Activated naive CD8-positive, alpha-beta T cell (primary cell): ENCODE measurements around the gene DLGAP4.

Experiments used
- H3K27ac Mint-ChIP-seq: one replicate; pipeline ENCODE4 v1.8.0; 2021; ENCODE audit warnings: mixed read lengths
- H3K27me3 Mint-ChIP-seq: one replicate; pipeline ENCODE4 v1.8.0; 2021; ENCODE audit warnings: mixed read lengths
- H3K36me3 Mint-ChIP-seq: one replicate; pipeline ENCODE4 v1.8.0; 2021; ENCODE audit warnings: mixed read lengths
- H3K4me1 Mint-ChIP-seq: one replicate; pipeline ENCODE4 v1.8.0; 2021; ENCODE audit warnings: low read depth, mixed read lengths
- H3K4me3 Mint-ChIP-seq: one replicate; pipeline ENCODE4 v1.8.0; 2021; ENCODE audit warnings: mild to moderate bottlenecking, mixed read lengths
- H3K9me3 Mint-ChIP-seq: one replicate; pipeline ENCODE4 v1.8.0; 2021; ENCODE audit warnings: low read depth, mixed read lengths

DLGAP4 gene

GRCh38 chr20:36425166-36425565 lies 119.0 kb downstream of the DLGAP4 start:
- Mint-ChIP-seq H3K4me1 (no peaks in the 10 kb centered on the region), H3K27me3 (peaks cover 1% of the 10 kb centered on the region), H3K36me3 (no peaks in the 10 kb centered on the region), H3K9me3 (no peaks in the 10 kb centered on the region), H3K27ac (no peak overlapping the region), H3K4me3 (no peak overlapping the region)

DNA sequence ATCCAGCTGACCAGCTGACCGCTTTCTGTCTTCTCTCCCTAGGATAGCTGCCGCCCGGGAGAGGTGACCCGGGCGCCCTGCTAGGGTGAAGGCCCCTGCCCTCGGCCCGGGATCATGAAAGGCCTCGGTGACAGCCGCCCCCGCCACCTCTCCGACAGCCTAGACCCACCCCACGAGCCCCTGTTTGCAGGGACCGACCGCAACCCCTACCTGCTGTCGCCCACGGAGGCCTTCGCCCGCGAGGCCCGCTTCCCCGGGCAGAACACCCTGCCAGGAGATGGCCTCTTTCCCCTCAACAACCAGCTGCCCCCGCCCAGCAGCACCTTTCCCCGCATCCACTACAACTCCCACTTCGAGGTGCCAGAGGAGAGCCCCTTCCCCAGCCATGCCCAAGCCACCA lies 125.5 kb downstream of the DLGAP4 start:
- H3K4me3 Mint-ChIP-seq: no peak overlapping the region
- H3K27me3 Mint-ChIP-seq: no peaks in the 10 kb centered on the region
- no peak overlapping the region for H3K27ac Mint-ChIP-seq
- no peaks in the 10 kb centered on the region for H3K36me3 Mint-ChIP-seq
- peaks cover 2% of the 10 kb centered on the region for H3K4me1 Mint-ChIP-seq
- H3K9me3 Mint-ChIP-seq: no peaks in the 10 kb centered on the region

DNA sequence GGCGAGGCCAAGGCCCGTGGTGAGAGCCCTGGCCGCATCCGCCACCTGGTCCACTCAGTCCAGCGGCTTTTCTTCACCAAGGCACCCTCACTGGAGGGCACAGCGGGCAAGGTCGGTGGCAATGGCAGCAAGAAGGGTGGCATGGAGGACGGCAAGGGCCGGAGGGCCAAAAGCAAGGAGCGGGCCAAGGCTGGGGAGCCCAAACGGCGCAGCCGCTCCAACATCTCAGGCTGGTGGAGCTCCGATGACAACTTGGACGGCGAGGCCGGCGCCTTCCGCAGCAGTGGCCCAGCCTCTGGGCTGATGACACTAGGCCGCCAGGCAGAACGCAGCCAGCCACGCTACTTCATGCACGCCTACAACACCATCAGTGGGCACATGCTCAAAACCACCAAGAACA lies 126.0 kb downstream of the DLGAP4 start:
- H3K4me3 Mint-ChIP-seq: no peak overlapping the region
- H3K36me3 Mint-ChIP-seq: no peaks in the 10 kb centered on the region
- H3K4me1 Mint-ChIP-seq: peaks cover 2% of the 10 kb centered on the region
- H3K9me3 Mint-ChIP-seq: no peaks in the 10 kb centered on the region
- no peak overlapping the region for H3K27ac Mint-ChIP-seq
- no peaks in the 10 kb centered on the region for H3K27me3 Mint-ChIP-seq

- peaks cover 2% of the 10 kb centered on the region for H3K4me1 Mint-ChIP-seq
- H3K4me3 Mint-ChIP-seq: peak overlapping the region; percentile 33
- no peaks in the 10 kb centered on the region for H3K36me3 Mint-ChIP-seq
- no peaks in the 10 kb centered on the region for H3K27me3 Mint-ChIP-seq
- H3K27ac Mint-ChIP-seq: no peak overlapping the region
- no peaks in the 10 kb centered on the region for H3K9me3 Mint-ChIP-seq
Measured at GRCh38 chr20:36434383-36434782, 128.2 kb downstream of the DLGAP4 start.

GRCh38 chr20:36435124-36435523 lies 129.0 kb downstream of the DLGAP4 start:
- Mint-ChIP-seq H3K27me3 (no peaks in the 10 kb centered on the region), H3K27ac (no peak overlapping the region), H3K4me1 (peaks cover 2% of the 10 kb centered on the region), H3K9me3 (no peaks in the 10 kb centered on the region), H3K36me3 (no peaks in the 10 kb centered on the region), H3K4me3 (no peak overlapping the region)

- H3K36me3 Mint-ChIP-seq: no peaks in the 10 kb centered on the region
- peaks cover 2% of the 10 kb centered on the region for H3K4me1 Mint-ChIP-seq
- H3K4me3 Mint-ChIP-seq: peak overlapping the region; percentile 58
- H3K27ac Mint-ChIP-seq: no peak overlapping the region
- no peaks in the 10 kb centered on the region for H3K9me3 Mint-ChIP-seq
- no peaks in the 10 kb centered on the region for H3K27me3 Mint-ChIP-seq
Measured at GRCh38 chr20:36435592-36436541, 129.7 kb downstream of the DLGAP4 start.

DNA sequence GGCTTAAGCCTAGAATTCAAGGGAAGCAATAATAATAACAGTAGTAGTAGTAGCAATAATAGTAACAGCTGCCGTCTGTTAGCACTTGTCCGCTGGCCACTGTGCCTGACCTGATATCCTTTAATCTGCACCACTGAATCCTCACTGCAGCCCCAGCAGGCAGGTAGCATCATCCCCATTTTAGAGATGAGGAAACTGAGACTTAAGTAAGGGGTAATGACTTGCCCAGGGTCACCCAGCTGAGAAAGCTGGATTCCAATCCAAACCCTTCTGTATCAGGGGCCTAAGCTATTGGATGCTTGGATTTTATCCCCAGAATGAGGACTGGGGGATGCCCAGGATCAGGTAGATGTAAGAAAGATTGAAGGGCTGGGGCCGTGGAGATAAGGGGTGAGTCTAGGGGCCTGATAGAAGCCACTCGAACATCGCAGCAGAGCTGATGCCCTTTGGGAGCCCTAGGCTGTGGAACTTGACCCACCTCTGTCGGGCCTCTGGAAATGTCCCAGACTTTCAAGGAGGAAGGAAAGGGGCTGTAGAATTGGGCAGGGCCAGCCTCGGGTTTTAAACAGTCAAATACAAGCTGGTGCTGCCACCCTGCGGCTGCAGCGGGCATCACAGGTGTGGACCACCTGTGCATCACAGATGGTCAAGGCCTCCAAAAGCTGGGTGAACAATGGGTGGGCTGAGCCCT lies 133.0 kb downstream of the DLGAP4 start:
- Mint-ChIP-seq H3K4me1 (peaks cover 2% of the 10 kb centered on the region), H3K9me3 (no peaks in the 10 kb centered on the region), H3K36me3 (no peaks in the 10 kb centered on the region), H3K27me3 (no peaks in the 10 kb centered on the region), H3K27ac (no peak overlapping the region), H3K4me3 (no peak overlapping the region)

GRCh38 chr20:36439731-36440072 lies 133.6 kb downstream of the DLGAP4 start:
- Mint-ChIP-seq H3K27ac (no peak overlapping the region), H3K27me3 (no peaks in the 10 kb centered on the region), H3K4me1 (peaks cover 2% of the 10 kb centered on the region), H3K4me3 (no peak overlapping the region), H3K36me3 (no peaks in the 10 kb centered on the region), H3K9me3 (no peaks in the 10 kb centered on the region)

DNA sequence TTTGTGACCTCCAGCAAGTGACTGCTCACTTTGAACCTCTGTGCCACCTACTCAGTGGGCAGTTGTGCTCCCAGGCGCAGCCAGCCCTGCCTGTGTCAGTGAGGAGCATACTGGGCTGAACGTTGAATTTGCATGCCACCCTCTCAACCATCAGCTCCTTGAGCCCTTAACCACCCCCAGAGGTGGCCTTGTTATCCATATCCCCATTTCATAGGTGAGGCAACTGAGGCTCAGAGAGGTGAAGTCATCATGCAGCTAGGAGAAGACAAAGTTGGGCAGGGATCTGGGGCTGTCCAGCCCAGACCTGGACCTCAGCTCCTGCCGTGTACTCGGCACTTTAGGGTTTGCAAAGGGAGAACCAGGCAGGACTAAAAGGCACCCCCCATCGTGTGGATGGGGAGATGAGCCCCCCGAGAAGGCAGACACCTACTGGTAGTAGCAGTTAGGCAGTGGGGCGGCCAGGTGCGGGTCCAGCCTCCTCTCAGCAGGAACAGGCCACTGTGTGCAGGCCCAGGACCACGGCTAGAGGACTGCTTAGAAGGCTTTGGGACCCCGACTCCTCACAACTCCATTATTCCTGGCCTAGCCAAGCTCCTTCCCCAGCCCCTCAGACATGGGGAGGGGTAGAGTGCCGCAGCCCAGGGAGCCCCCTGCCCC lies 134.4 kb downstream of the DLGAP4 start:
- peaks cover 2% of the 10 kb centered on the region for H3K4me1 Mint-ChIP-seq
- H3K27ac Mint-ChIP-seq: no peak overlapping the region
- no peaks in the 10 kb centered on the region for H3K27me3 Mint-ChIP-seq
- H3K36me3 Mint-ChIP-seq: no peaks in the 10 kb centered on the region
- H3K9me3 Mint-ChIP-seq: no peaks in the 10 kb centered on the region
- H3K4me3 Mint-ChIP-seq: no peak overlapping the region

GRCh38 chr20:36441027-36441414 lies 134.9 kb downstream of the DLGAP4 start:
- Mint-ChIP-seq H3K4me3 (no peak overlapping the region), H3K27ac (no peak overlapping the region), H3K9me3 (no peaks in the 10 kb centered on the region), H3K4me1 (peaks cover 2% of the 10 kb centered on the region), H3K27me3 (no peaks in the 10 kb centered on the region), H3K36me3 (no peaks in the 10 kb centered on the region)

DNA sequence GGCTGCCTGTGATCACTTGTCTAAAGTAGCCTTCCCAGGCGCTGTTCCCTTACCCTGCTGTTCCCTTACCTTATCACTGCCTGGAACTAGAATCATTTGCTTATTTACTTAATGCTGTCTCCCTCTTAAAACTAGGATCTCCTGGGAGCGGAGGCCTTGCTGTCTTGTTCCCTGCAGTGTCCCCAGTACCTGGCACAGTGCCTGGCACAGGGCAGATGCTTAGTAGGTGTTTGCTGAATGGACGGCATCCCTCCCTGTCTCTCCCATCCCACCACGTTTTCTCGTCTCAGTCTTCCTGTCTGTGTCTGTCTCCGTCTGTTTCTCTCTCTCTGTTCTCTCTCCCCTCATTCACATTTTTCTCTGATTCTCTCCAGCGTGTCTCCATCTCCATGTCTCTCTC lies 135.3 kb downstream of the DLGAP4 start:
- Mint-ChIP-seq H3K4me3 (no peak overlapping the region), H3K4me1 (no peaks in the 10 kb centered on the region), H3K27me3 (no peaks in the 10 kb centered on the region), H3K9me3 (no peaks in the 10 kb centered on the region), H3K27ac (no peak overlapping the region), H3K36me3 (no peaks in the 10 kb centered on the region)

- no peaks in the 10 kb centered on the region for H3K36me3 Mint-ChIP-seq
- no peaks in the 10 kb centered on the region for H3K4me1 Mint-ChIP-seq
- H3K27me3 Mint-ChIP-seq: no peaks in the 10 kb centered on the region
- H3K4me3 Mint-ChIP-seq: no peak overlapping the region
- no peak overlapping the region for H3K27ac Mint-ChIP-seq
- H3K9me3 Mint-ChIP-seq: no peaks in the 10 kb centered on the region
Measured at GRCh38 chr20:36445847-36446246, 139.7 kb downstream of the DLGAP4 start.

GRCh38 chr20:36446557-36446956 lies 140.4 kb downstream of the DLGAP4 start:
- no peaks in the 10 kb centered on the region for H3K9me3 Mint-ChIP-seq

DNA sequence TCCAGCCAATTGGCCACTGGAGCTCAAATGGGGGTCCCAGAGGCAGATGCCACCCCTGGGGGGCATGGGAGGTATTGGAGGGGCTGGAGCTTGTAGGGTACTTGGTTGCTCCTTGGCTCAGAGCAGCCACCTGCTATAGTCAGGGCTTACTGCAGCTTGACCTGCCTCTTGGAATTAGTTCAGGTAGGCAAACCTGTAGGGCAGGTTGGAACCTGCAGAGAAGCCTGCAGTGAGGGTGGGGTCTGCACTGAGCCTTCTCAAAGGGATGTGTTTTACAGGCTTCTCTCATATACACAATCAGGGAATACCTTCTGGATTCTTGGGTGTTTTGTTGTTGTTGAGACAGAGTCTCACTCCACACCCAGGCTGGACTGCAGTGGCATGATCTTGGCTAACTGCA lies 141.0 kb downstream of the DLGAP4 start:
- H3K4me3 Mint-ChIP-seq: no peak overlapping the region
- no peaks in the 10 kb centered on the region for H3K36me3 Mint-ChIP-seq
- H3K9me3 Mint-ChIP-seq: no peaks in the 10 kb centered on the region
- H3K27ac Mint-ChIP-seq: no peak overlapping the region
- H3K4me1 Mint-ChIP-seq: no peaks in the 10 kb centered on the region
- H3K27me3 Mint-ChIP-seq: no peaks in the 10 kb centered on the region

More at GRCh38 chr20:36446557-36446956, 140.4 kb downstream of the DLGAP4 start:
- Mint-ChIP-seq H3K27ac (no peak overlapping the region), H3K4me1 (no peaks in the 10 kb centered on the region), H3K4me3 (no peak overlapping the region), H3K36me3 (no peaks in the 10 kb centered on the region), H3K27me3 (no peaks in the 10 kb centered on the region)

DNA sequence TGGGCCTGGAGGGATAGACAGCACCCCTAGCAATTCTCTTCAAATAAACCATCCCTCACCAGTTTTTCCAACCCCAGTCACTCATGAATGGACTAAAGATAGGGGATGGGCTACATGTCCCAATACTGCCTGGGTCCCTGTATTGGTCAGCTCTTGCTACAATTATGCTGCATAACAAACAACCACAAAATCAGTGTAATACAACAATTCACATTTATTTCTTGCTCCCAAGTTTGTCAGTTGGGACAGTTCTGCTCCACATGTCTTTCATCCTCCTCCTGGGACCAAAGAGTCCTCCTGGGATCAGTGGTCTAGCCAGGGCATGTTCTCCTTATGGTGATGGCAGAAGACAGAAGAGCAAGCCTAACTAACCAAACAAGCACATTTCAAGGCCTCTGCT lies 143.5 kb downstream of the DLGAP4 start:
- Mint-ChIP-seq H3K27ac (no peak overlapping the region), H3K4me3 (no peak overlapping the region), H3K27me3 (no peaks in the 10 kb centered on the region), H3K9me3 (no peaks in the 10 kb centered on the region), H3K36me3 (no peaks in the 10 kb centered on the region), H3K4me1 (no peaks in the 10 kb centered on the region)
